GM12891 (cell line): ENCODE results near the gene TTYH3.

Source experiments
- PAX5 ChIP-seq: IDR thresholded peaks from 2 replicates; pipeline ENCODE4 v1.6.1; 2011; ENCODE audit warnings: low read length, moderate library complexity, mild to moderate bottlenecking; ENCODE audit not compliant: insufficient read depth, severe bottlenecking
- POLR2A ChIP-seq: IDR thresholded peaks from 2 replicates; pipeline ENCODE4 v1.6.1; 2011; ENCODE audit warnings: low read depth, low read length, control low read depth
- POLR2AphosphoS5 ChIP-seq: IDR thresholded peaks from 2 replicates; pipeline ENCODE4 v1.6.1; 2011; ENCODE audit warnings: low read depth, low read length, control low read depth
- POU2F2 ChIP-seq: IDR thresholded peaks from 2 replicates; pipeline ENCODE4 v1.6.1; 2011; ENCODE audit warnings: low read depth, mild to moderate bottlenecking, control low read depth, low read length, moderate library complexity
- SPI1 ChIP-seq: IDR thresholded peaks from 2 replicates; pipeline ENCODE4 v1.6.1; 2011; ENCODE audit warnings: low read depth, low read length, control low read depth
- TAF1 ChIP-seq: IDR thresholded peaks from 2 replicates; pipeline ENCODE4 v1.6.1; 2011; ENCODE audit warnings: low read depth, low read length, control low read depth

DNA sequence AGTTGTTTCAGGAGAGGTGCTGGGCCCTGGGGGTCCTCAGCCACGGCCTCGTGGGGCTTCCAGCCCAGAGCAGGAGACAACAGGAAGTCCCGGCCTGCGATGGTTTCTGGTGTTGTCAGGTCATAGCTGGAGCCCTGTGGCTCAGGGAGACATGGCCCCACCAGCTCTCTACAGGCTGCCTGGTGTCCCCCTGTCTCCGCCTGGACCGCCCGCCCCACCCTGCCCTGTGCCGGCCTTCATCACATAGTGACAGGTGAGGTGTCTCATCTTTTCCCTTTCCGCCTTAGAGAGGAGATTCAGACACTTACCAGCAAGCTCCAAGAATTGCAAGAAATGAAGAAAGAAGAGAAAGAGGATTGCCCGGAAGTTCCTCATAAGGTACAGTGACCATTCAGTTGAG is 37.2 kb upstream of the TTYH3 start:
- TF ChIP-seq POLR2A (no peak), POLR2AphosphoS5 (no peak), TAF1 (no peak), PAX5 (no peak), POU2F2 (no peak), SPI1 (no peak)
